Daoy (cell line): ENCODE measurements around the gene IGF2R. TPM values are rescaled to one million over a fixed set of nuclear protein-coding genes. Genes with fewer than 3 reads are reported as not detected.
"Not testable (repeated sequence)": the region's sequence is repeated elsewhere in the genome, so short reads cannot be mapped to it uniquely, and the experiment has no call there.

Experiments
- DNase-seq: peaks from one replicate; pipeline ENCODE4 v3.0.0-alpha.2; 2015; ENCODE audit warnings: low read depth
- total RNA-seq: library from RNA; depleted of rRNA; stranded (reverse); fragments of >200 nt; shearing (Covaris generic); gene quantifications from 2 replicates; pipeline ENCODE4 v1.2.3, GENCODE V29; 2014; rRNA removed

IGF2R gene, protein sequence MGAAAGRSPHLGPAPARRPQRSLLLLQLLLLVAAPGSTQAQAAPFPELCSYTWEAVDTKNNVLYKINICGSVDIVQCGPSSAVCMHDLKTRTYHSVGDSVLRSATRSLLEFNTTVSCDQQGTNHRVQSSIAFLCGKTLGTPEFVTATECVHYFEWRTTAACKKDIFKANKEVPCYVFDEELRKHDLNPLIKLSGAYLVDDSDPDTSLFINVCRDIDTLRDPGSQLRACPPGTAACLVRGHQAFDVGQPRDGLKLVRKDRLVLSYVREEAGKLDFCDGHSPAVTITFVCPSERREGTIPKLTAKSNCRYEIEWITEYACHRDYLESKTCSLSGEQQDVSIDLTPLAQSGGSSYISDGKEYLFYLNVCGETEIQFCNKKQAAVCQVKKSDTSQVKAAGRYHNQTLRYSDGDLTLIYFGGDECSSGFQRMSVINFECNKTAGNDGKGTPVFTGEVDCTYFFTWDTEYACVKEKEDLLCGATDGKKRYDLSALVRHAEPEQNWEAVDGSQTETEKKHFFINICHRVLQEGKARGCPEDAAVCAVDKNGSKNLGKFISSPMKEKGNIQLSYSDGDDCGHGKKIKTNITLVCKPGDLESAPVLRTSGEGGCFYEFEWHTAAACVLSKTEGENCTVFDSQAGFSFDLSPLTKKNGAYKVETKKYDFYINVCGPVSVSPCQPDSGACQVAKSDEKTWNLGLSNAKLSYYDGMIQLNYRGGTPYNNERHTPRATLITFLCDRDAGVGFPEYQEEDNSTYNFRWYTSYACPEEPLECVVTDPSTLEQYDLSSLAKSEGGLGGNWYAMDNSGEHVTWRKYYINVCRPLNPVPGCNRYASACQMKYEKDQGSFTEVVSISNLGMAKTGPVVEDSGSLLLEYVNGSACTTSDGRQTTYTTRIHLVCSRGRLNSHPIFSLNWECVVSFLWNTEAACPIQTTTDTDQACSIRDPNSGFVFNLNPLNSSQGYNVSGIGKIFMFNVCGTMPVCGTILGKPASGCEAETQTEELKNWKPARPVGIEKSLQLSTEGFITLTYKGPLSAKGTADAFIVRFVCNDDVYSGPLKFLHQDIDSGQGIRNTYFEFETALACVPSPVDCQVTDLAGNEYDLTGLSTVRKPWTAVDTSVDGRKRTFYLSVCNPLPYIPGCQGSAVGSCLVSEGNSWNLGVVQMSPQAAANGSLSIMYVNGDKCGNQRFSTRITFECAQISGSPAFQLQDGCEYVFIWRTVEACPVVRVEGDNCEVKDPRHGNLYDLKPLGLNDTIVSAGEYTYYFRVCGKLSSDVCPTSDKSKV (N-terminal part only)
- 26.2 and 41.1 TPM in 2 replicates for total RNA-seq

DNA sequence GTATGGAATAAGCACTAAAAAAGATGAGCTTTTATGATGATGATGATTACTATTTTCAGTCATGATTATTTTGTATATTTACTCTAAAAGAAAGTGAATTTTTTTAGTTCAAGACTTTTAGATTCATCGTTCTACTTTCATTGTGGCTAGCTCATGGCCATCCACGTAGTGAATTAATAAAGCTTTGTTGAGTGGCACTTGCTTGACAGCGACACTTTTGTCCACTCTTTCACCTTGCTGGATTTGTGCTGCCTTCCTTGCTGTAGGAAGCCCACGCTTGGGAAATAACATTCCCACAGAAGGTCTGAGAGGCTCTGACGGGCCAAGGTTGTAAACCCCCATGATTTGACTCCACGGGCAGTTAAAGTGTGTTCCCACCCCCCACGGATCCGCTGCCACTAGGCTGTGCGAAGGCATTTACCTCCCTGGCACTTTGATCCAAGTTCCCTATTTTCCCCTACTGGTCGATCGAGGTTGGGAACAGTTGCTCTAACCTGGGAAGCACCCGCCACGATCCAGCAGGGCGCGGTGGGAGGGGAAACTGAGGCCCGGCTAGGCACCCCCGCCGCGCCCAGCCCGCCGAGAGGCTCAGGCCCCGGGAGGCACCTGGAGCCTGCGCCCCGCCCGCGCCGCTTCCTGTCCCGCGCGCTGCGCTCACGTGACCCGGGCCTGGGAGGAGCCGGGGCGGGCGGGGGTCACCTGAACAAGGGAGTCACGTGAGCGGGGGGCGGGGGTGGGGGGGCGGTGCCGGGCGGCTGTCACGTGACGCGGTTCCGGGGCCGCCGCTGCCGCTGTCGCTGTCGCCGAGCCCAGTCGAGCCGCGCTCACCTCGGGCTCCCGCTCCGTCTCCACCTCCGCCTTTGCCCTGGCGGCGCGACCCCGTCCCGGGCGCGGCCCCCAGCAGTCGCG lies at the start of gene IGF2R:
Gene IGF2R (plus strand): TSS at position 788 of the 909 bp plus-strand sequence. CDS start 165 bp downstream, outside the sequence.
- DNase-seq = peak; percentile 98

DNA sequence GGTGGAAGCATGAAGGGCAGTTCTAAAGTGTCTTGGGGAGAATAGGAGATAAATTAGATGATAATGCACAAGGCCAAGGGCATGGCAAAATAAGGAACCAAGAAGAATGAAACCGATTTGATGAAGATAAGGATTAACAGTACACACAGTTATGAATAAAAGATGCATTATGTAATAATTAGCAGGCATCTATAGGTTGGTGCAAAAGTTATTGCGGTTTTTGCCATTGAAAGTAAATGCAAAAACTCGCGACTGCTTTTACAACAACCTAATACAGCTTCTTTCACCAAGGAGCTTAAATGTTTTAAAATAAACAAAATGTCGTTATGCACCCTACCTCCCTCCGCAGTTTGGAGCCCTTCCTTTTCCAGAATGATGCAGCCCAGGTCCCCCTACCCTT lies 49.1 kb upstream of the IGF2R start:
- no peak for DNase-seq

DNA sequence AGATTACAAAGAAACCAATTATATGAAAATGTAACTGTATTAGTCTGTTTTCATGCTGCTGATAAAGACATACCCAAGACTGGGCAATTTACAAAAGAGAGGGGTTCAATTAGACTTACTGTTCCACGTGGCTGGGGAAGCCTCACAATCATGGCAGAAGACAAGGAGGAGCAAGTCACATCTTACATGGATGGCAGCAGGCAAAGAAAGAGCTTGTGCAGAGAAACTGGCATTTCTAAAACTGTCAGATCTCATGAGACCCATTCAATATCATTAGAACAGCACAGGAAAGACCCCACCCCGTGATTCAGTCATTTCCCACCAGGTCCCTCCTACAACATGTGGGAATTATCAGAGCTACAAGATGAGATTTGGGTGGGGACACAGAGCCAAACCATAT lies 44.7 kb upstream of the IGF2R start:
- DNase-seq = not testable (repeated sequence)

DNA sequence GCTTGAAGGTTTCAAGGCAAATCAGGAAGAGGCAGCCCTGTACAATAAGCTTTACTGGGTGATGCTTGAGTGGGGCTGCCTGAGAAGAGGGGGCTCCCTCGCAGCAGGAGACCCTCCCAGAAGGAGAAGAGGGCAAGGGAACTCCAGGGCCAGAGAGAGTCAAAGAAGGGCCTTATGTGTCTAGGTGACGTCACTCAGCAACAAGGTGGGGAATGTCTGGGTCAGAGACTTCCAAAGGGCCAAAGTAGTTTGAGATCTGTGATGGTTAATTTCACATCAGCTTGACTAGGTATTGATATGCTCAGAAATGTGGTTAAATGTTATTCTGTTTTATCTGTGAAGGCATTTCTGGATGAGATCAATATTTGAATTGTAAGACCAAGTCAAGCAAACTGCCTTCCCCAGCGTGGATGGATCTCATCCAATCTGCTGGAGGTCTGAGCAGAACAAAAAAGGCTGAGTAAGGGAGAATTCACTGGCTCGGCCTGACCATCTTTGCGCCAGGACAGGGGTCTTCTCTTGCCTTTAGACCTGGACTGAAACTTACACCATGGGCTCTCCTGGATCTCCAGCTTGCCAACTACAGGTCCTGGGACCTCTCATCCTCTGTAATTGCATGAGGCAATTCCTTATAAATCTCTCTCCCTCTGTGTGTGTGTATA lies 42.2 kb upstream of the IGF2R start:
- no peak for DNase-seq

DNA sequence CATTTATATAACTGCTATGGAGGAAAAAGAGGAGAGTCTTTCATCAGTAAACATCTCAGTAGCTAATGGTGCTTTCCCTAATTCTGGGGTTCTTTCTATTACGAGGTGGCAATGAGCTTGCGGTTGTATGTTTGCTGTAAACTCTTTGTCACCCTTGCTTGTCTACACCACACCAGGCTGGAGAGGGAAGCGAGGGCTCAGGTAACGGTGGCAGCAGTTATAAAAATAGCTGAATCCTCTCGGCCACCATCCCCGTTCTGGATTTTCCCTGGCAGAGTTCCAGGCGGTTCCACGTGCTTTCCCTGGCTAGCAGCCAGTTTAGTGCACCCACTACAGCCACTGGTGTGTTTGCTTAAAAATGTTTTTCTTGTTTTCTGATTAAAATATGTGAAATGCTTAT lies 39.1 kb upstream of the IGF2R start:
- DNase-seq = peak; percentile 30

DNA sequence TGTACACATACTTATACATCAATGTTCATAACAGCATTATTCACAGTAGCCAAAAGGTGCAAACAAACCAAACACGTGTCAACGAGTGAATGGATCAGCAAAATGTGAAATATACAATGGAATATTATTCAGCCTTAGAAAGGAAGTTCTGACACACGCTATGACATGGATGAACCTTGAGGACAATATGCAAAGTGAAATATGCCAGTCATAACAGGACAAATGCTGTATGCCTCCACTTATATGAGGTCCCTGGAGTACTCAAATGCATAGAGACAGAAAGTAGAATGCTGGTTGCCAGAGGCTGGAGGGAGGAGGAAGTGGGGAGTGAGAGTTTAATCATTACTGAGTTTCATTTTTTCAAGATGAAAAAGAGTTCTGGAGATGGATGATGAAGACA lies 37.8 kb upstream of the IGF2R start:
- no peak for DNase-seq

DNA sequence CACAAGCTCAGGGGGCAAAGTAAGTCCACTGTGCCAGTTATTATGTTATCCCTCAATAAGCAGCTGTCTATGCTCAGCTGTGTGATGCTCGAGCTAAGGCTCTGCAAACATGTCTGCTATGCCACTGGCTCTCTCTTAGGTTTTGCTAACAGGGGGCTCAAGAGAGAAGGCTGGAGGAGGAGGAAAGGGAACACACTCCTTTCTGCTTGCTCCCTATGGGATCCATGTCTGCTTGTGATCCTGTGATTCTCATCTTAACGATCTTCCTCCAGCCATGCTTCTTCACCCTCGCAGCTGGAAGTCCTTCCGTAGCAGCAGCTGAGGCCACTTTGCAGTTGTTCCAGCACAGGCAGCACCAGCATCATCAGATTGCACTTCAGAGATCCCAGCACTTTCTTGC lies 37.0 kb upstream of the IGF2R start:
- DNase-seq = no peak

DNA sequence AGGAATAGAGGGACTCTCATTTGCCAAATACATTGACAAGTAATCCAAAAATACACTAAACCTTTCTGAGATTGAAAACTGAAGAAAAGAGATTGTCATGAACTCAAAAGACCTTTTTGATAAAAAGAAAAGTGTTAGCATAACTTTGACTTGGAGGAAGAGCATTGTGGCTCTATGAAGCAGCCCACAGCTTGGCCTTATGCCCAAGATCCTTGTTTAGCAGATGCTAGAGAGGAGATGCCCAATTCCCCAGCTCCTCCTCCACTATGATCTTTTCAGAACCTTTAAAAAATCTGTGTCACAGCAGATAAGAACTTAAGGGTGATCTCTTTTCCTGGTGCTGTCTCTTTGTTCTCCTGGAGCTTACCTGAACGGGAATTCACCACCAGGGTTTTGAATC lies 35.8 kb upstream of the IGF2R start:
- DNase-seq = no peak

DNA sequence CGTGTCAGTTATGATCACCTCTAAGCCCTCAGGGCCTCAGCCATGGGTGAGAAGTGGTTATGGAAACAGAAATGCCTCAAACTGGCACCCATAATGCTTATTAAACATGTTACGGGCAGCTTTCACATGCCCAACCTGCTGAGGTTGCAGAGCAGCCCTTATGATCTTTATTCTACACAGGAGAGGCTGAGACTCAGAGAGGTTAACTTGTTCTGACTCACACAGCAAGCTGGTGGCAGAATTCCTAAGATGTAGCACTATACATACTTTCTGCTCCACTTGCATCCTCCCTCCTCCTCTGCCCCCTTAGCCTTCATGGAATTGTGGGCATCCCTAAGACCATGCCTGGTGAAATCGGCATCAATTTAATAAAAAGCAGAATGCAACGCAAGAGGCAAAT lies 34.7 kb upstream of the IGF2R start:
- peak; percentile 23 for DNase-seq

DNA sequence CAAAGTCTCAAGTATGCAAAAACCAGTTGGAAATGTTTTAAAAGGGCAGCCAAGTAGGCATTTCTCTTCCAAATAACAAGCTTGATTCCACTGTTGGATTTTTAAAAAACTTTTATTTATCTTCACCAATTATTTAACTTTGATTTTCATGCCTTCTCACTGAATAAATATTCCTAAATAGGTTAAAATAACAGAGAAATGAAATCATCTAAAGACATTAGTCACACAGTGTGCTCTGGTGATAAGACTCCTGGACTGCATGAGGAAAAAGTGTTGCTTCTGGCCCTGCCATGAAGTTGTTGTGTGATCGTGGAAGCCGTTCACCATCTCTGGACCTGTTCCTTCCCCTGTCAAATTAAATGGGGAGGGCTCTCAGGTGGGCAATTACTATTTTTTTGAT lies 33.8 kb upstream of the IGF2R start:
- no peak for DNase-seq

DNA sequence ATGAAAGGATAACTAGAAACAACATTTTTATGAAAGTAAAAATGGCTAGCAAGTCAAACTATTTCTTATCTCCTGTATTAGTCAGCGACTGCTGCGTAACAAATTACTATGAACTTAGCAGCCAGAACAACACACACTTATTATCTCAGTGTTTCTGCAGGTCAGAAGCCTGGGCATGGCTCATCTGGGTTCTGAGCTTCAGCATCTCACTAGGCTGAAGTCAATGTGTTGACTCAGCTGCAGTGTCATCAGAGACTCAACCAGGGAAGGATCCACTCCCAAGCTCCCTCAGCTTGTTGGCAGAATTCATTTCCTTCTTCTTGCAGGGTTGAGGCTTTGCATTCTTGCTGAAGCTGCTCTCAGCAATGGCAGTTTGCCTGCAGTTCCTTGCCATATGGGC lies 33.2 kb upstream of the IGF2R start:
- DNase-seq = no peak

DNA sequence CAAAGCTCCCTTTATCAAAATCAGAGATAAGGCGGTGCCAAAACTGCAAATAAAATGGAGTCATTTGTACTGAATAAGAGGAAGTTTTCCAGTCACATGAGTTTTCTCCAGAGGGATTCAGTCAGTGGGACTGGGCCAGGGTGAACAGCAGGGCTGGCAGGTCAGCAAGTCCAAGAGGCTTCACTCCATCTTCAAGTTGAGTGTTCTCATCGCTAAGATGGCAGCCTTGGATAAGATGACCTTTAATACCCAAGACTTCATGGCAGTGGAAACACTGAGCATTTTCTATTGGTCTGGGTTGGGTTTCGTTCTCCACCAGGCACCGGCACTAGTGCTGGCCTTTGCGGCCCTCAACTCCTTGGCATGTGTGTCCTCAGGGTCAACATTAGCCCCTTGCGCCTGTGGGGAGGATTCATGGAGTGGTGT lies 29.3 kb upstream of the IGF2R start:
- no peak for DNase-seq

DNA sequence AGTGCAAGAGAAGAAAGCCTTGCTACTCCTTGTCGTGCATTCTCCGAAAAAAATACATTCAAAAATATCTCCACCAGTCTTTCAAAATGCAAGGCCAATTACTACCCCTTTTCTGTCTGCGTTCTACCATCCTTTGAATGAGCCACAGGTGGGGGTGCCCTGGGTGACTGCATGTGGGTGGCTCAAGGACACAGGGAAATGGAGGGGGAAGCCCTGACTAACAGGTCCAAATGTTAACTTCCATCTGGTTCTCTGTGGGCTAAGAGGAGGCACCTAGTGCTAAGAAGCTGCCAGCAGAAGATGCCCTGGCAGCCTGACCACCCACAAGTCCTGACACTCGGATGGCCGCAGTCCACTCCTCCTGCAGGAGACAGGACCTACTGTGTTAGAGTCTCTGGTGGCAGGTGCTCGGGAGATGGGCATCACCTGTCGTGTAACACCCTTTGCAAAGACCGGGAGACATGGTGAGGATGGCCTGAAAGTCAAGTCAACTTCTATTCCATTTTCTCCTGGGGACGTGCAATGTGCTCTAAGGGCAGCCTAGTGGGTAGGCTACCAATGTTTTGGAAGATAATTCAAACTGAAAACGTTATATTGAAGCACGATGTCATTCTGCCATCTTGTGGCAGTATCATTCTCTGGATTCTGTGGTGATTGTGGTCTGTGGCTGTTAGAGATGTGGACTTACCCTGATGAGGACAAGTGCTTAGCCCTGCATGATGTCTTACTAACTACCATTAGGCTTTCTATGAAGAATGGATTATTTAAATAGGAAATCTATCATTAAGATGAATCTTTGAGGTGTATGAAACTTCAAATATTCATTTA lies 27.4 kb upstream of the IGF2R start:
- peak; percentile 41 for DNase-seq

DNA sequence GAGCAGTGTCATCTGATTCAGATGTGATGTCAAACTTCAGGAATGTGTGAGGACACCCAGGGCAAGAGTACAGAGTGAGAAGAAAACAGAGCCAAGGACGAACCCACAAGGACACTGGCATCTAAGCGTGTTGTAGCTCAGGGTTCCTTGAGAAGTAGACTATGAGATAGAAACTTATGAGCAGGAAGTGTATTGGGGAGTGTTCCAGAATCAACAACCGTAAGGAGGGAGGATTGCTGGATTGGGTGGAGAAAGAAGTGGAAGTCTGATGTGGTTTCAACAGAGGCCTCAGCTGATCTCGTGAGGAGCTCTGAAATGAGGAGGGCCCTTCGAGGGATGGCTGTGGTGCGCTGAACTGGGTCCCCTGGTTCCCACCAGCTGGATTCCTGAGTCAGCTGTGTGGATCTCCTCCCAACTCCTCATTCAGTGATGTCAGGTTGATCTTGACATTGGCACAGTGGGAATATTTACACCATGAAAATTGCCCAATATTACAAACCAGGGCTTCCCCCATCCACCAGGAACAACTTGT lies 25.7 kb upstream of the IGF2R start:
- no peak for DNase-seq

DNA sequence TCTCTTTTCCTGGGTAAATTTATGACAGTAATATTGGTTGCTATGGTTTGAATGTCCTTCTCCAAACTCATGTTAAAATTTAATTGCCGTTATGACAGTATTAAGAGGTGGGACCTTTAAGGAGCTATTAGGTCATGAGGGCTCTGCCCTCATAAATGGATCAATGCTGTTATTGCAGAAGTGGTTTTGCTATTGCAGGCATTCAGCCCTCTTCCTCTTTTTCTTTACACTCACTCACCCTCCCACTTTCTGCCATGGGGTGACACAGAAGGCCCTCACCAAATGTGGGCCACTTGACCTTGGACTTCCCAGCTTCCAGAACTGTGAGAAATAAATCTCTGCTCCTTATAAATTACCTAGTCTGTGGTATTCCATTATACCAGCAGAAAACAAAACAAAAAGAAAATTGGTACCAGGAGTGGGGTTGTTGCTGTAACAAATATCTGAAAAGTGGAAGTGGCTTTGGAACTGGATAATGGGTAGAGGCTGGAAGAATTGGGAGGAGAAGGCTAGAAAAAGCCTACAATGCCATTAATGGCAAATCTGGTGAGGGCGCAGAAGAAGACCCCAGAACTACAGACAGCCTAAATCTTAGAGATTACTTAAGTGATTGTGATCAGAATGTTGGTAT lies 24.8 kb upstream of the IGF2R start:
- DNase-seq = no peak

DNA sequence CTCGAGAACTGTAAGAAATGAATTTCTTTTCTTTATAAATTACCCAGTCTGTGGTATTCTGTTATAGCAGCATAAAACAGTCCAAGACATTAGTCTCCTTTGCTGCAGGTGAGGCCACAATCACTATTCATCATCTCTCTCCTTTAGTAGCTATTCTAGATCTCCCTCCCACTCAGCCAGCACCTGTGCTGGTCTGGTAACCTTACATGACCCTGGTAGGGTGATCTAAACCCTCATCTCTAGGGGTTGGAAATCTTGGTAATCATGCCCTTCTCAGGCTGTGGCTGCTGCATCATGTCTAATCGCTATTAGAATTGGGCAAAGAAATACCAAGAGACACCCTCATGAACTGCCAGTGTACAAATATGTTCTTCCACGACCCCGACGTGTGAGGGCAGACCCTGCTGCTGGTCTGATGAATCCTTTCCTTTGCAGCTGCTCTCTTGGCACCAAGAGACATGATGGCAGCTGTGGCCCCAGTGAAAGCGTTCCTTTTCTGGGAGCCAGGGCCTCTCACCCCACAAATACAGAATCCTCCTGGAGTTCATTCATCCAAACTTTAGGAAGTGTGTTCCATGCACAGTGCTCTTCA lies 23.0 kb upstream of the IGF2R start:
- no peak for DNase-seq

DNA sequence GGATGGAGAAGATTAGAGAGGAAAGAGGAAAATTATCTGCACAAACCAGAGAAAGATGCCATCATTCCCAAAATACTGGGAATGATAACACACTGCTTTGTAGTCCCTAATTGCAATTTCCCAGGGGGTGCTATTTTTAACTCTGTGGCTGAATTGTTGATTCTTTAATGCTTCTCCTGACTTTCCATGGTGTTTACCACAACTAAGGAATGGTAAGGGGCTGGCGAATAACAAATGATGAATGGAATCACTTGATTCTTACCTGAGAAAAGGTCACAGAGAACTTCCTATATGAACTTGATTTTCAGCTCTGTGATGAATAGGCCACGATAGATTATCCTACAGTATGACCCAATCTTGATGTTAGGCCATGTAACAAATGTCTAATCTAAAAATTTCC lies 22.0 kb upstream of the IGF2R start:
- no peak for DNase-seq

DNA sequence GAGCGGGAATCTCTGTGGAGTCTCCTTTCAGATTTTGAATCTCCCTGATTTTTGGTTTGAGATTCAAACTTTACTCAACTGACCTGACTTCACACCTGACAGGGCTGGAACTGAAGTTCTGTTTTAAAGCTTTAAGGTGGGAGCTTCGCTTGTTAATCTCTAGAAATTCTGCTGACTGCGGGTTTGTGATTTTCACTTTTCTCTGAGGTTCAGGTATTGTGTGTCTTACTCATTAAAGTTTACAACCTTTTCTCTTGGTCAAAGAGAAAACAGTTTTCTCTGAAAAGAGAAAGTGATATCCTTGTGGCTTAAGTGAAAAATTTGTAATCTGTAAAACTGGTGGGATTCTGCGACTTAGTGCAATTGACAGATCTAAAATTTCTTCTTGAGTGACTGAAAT lies 20.7 kb upstream of the IGF2R start:
- DNase-seq = no peak
